Measurements from ENCODE around the gene FFAR1. TPM values are rescaled to one million over a fixed set of nuclear protein-coding genes. Genes with fewer than 3 reads are reported as not detected.

Gene FFAR1
- total and polyA plus RNA-seq, 7 experiments from 2014 or later: 0.10 to 1.3 (median 0.24) TPM; not detected in 4

Small RNAs within 50 kb of the gene (microRNA-seq; reads per million reads assigned to microRNA genes)
- not detected for gene MIR5196 (ENCODE audit: borderline microRNAs expressed)

Other genes with a start within 250 kb of the FFAR1 start
- not detected for gene FXYD3, start 232.1 kb upstream of the FFAR1 start, total RNA-seq
- gene FXYD3, start 232.1 kb upstream of the FFAR1 start, polyA plus RNA-seq: not detected
- gene LGI4, start 212.8 kb upstream of the FFAR1 start, total RNA-seq: 1 to 10 TPM in 1 of 5 experiments, under 1 TPM in 4; 0.19 to 1.6 (median 0.51) TPM
- gene LGI4, start 212.8 kb upstream of the FFAR1 start, polyA plus RNA-seq: not detected
- gene FXYD1, start 209.1 kb upstream of the FFAR1 start, total RNA-seq: 1 to 10 TPM in 1 of 5 experiments, under 1 TPM in 2, not detected in 2; 0.46 to 1.2 (median 0.78) TPM
- gene FXYD1, start 209.1 kb upstream of the FFAR1 start, polyA plus RNA-seq: under 1 TPM in 1 of 2 donors, not detected in 1; 0.91 TPM
- 10 to 100 TPM in 1 of 5 experiments, 1 to 10 TPM in 4; 1.8 to 13.2 (median 3.5) TPM for gene FXYD7, start 204.6 kb upstream of the FFAR1 start, total RNA-seq
- gene FXYD7, start 204.6 kb upstream of the FFAR1 start, polyA plus RNA-seq: 1 to 10 TPM; 2.1 to 2.6 TPM
- 100 to 1,000 TPM; 362 to 458 (median 387) TPM for gene FXYD5, start 193.2 kb upstream of the FFAR1 start, total RNA-seq
- gene FXYD5, start 193.2 kb upstream of the FFAR1 start, polyA plus RNA-seq: 100 to 1,000 TPM; 464 to 575 TPM
- gene FAM187B, start 119.2 kb upstream of the FFAR1 start, total RNA-seq: not detected
- gene FAM187B, start 119.2 kb upstream of the FFAR1 start, polyA plus RNA-seq: not detected
- gene LSR, start 98.9 kb upstream of the FFAR1 start, total RNA-seq: 10 to 100 TPM in 4 of 5 experiments, 1 to 10 TPM in 1; 4.6 to 59.3 (median 25.1) TPM
- gene LSR, start 98.9 kb upstream of the FFAR1 start, polyA plus RNA-seq: 10 to 100 TPM; 23.4 to 39.1 TPM
- 100 to 1,000 TPM; 145 to 256 (median 225) TPM for gene USF2, start 78.9 kb upstream of the FFAR1 start, total RNA-seq
- 1 to 10 TPM; 6.8 to 7.0 TPM for gene USF2, start 78.9 kb upstream of the FFAR1 start, polyA plus RNA-seq
- 1 to 10 TPM in 2 of 5 experiments, under 1 TPM in 3; 0.44 to 2.5 (median 0.66) TPM for gene HAMP, start 65.4 kb upstream of the FFAR1 start, total RNA-seq
- not detected for gene HAMP, start 65.4 kb upstream of the FFAR1 start, polyA plus RNA-seq
- under 1 TPM in 1 of 5 experiments, not detected in 4; 0.29 TPM for gene MAG, start 55.7 kb upstream of the FFAR1 start, total RNA-seq
- under 1 TPM in 1 of 2 donors, not detected in 1; 0.31 TPM for gene MAG, start 55.7 kb upstream of the FFAR1 start, polyA plus RNA-seq
- 10 to 100 TPM in 1 of 5 experiments, 1 to 10 TPM in 4; 1.5 to 23.9 (median 1.9) TPM for gene CD22, start 18.7 kb upstream of the FFAR1 start, total RNA-seq
- 1 to 10 TPM in 1 of 2 donors, under 1 TPM in 1; 0.70 to 1.1 TPM for gene CD22, start 18.7 kb upstream of the FFAR1 start, polyA plus RNA-seq
- under 1 TPM in 3 of 5 experiments, not detected in 2; 0.31 to 0.91 (median 0.72) TPM for gene FFAR3, start 10.6 kb downstream of the FFAR1 start, total RNA-seq
- not detected for gene FFAR3, start 10.6 kb downstream of the FFAR1 start, polyA plus RNA-seq
- gene GPR42, start 23.2 kb downstream of the FFAR1 start, total RNA-seq: under 1 TPM in 1 of 5 experiments, not detected in 4; 0.24 TPM
- gene GPR42, start 23.2 kb downstream of the FFAR1 start, polyA plus RNA-seq: not detected
- 1 to 10 TPM in 2 of 5 experiments, not detected in 3; 2.2 to 7.1 TPM for gene FFAR2, start 100.4 kb downstream of the FFAR1 start, total RNA-seq
- not detected for gene FFAR2, start 100.4 kb downstream of the FFAR1 start, polyA plus RNA-seq
- not detected for gene KRTDAP, start 142.6 kb downstream of the FFAR1 start, total RNA-seq
- not detected for gene KRTDAP, start 142.6 kb downstream of the FFAR1 start, polyA plus RNA-seq
- gene DMKN, start 165.7 kb downstream of the FFAR1 start, total RNA-seq: under 1 TPM in 2 of 5 experiments, not detected in 3; 0.54 to 0.76 TPM
- gene DMKN, start 165.7 kb downstream of the FFAR1 start, polyA plus RNA-seq: not detected
- gene SBSN, start 180.4 kb downstream of the FFAR1 start, total RNA-seq: not detected
- gene SBSN, start 180.4 kb downstream of the FFAR1 start, polyA plus RNA-seq: not detected
- not detected for gene GAPDHS, start 185.6 kb downstream of the FFAR1 start, total RNA-seq
- not detected for gene GAPDHS, start 185.6 kb downstream of the FFAR1 start, polyA plus RNA-seq
- gene TMEM147, start 197.7 kb downstream of the FFAR1 start, total RNA-seq: 10 to 100 TPM; 24.7 to 54.0 (median 34.6) TPM
- gene TMEM147, start 197.7 kb downstream of the FFAR1 start, polyA plus RNA-seq: 100 to 1,000 TPM; 143 to 154 TPM
- not detected for gene ATP4A, start 215.8 kb downstream of the FFAR1 start, total RNA-seq
- not detected for gene ATP4A, start 215.8 kb downstream of the FFAR1 start, polyA plus RNA-seq
- gene PMIS2, start 238.3 kb downstream of the FFAR1 start, total RNA-seq: not detected
- not detected for gene PMIS2, start 238.3 kb downstream of the FFAR1 start, polyA plus RNA-seq

Data from naive thymus-derived CD4-positive, alpha-beta T cell (primary cell).